Fibroblast of pulmonary artery (primary cell): ENCODE data around the gene SLC30A7.
"Not testable (repeated sequence)": the region's sequence is repeated elsewhere in the genome, so short reads cannot be mapped to it uniquely, and the experiment has no call there.

ENCODE experiments used
- DNase-seq: peaks from one replicate; pipeline ENCODE4 v3.0.0-alpha.2; 2010; ENCODE audit warnings: low read depth
- H3K4me3 ChIP-seq: replicated peaks from 2 replicates; pipeline ENCODE4 v1.5.1; 2011; ENCODE audit warnings: low read depth, mild to moderate bottlenecking, control low read depth, low read length, moderate library complexity
- TF ChIP-seq, protein P1 (sequence below): IDR thresholded peaks from 2 replicates; pipeline ENCODE4 v1.5.1; 2011; ENCODE audit warnings: mild to moderate bottlenecking, control low read depth, low read length, inconsistent platforms; ENCODE audit errors: missing control alignments

The SLC30A7 gene

DNA sequence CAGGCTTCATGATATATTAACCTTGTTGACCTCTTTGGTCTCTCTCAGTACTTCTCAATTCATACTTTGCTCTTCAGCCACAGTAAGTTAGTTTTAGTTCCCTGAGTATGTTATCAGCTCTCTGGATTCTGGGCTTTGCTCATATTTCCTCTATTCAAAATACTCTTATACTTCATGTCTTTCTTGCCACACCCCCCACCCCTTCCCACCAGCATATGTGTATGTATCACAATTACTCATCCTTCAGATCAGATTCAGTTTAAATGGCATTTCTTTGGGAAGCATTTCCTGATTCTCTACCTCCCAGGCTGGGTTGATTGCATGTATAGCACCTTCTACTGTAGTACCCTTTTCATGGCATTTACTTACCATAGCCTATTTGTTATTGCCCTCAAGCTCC lies 28.3 kb downstream of the SLC30A7 start:
- DNase-seq: peak; percentile 45
- no peak overlapping the region for H3K4me3 ChIP-seq
- TF ChIP-seq, protein P1, sequence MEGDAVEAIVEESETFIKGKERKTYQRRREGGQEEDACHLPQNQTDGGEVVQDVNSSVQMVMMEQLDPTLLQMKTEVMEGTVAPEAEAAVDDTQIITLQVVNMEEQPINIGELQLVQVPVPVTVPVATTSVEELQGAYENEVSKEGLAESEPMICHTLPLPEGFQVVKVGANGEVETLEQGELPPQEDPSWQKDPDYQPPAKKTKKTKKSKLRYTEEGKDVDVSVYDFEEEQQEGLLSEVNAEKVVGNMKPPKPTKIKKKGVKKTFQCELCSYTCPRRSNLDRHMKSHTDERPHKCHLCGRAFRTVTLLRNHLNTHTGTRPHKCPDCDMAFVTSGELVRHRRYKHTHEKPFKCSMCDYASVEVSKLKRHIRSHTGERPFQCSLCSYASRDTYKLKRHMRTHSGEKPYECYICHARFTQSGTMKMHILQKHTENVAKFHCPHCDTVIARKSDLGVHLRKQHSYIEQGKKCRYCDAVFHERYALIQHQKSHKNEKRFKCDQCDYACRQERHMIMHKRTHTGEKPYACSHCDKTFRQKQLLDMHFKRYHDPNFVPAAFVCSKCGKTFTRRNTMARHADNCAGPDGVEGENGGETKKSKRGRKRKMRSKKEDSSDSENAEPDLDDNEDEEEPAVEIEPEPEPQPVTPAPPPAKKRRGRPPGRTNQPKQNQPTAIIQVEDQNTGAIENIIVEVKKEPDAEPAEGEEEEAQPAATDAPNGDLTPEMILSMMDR: no peak

DNA sequence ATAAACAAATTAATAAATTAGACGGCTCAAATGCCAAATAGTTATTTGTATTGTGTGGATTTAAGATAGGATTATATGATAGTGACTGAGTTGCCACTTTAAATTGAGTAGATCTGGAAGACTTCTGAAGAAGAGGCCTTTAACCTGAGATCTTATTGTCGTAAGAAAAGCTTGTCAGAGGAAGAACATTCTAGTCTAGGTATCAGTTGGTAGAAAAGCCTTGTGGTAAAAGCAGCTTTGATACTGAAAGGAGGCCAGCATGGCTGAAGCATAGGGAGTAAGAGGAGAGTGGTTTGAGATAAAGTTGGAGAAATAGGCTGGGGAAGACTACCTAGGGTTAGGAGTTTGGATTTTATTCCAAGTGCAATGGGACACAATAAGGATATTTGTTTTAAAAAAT lies 29.1 kb downstream of the SLC30A7 start:
- TF ChIP-seq, protein P1: no peak
- no peak for DNase-seq
- no peak overlapping the region for H3K4me3 ChIP-seq

DNA sequence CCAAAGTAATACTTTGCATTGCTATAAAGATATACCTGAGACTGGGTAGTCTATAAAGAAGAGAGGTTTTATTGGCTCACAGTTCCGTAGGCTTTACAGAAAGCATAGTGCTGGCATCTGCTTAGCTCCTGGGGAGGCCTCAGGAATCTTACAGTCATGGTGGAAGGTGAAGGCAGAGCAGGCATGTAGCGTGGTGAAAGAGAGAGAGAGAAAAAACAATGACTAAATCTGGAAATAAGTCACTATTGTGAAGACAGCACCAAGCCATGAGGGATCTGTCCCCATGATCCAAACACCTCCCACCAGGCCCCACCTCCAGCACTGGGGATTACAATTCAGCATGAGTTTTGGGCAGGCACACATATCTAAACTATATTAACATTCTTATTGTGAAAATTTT lies 30.4 kb downstream of the SLC30A7 start:
- DNase-seq: no peak
- TF ChIP-seq, protein P1: no peak
- H3K4me3 ChIP-seq: no peak overlapping the region

DNA sequence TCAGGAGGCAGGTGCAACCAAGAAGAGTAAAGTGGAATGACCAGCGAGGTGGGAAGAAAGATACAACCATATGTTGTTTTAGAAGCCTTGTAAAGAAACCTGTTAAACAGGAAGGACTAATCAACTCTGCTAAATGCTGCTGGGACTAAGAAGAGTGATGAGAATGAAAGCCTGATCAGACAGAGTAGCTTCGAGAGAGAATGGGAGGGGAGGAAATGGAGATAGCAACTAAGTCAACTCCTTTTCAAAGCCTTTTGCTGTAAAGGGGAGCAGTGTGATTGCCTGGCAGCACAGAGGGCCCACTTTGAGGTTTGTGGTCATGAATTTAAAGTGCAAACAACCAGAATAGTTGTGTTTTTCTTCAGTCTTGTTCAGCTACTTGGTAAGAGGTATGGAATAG lies 31.4 kb downstream of the SLC30A7 start:
- H3K4me3 ChIP-seq: no peak overlapping the region
- TF ChIP-seq, protein P1: no peak
- DNase-seq: no peak

DNA sequence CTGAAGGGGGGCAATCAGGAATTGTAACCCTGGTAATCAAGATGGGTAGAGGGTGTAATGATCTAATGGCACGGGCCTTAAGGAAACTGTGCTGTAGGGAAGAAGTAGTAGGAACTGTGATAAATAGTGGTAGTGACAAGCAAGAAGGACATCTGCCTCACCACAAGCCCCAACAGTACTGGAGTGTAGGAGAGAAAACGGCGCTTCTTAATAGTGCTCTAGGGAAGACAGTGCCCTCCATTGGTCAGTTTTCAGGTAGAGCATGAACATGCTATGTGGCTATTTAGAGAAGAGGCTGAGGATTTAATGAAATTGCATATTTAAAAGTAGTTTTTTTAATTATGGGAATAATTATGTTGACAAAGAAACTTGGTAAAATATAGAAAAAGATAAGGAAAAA lies 32.2 kb downstream of the SLC30A7 start:
- DNase-seq: peak; percentile 12
- H3K4me3 ChIP-seq: no peak overlapping the region
- TF ChIP-seq, protein P1: peak; percentile 3

DNA sequence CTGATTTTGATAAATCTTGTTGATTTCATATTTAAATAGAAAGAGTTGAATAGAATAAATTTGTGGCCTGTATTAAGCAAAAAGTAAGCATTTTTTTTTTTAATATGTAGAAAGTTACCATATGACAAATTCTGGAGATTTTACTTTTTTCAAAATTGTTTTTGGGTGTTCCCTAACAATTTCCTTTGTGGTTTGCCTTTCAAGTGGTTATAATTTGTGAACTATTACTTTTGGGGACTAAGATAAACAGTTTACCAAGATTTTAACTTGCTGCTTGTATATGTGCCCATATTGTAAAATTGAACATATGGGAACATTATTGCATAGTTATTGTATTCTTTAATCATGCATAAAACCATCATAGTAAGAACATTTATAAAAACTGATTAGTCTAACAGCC lies 34.6 kb downstream of the SLC30A7 start:
- DNase-seq: no peak
- TF ChIP-seq, protein P1: no peak
- H3K4me3 ChIP-seq: no peak overlapping the region

DNA sequence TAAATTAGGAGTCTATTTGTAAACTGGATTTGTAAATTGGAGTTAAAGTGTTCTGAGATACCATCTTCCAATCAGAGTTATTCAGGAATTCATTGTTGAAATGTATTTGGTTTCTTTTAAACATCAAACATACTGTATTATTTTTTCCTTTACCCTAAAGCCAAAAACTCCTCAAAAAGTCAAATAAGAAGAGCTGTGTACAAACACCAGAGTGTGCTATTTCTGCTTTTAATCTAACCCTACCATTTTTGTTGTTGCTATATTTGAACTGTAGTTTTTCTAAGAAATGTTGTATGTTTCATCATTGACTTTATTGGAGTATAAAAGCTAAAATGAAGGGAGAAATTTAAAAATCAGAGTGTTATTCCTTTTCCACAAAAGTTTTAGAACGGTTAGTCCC lies 35.8 kb downstream of the SLC30A7 start:
- TF ChIP-seq, protein P1: no peak
- no peak for DNase-seq
- no peak overlapping the region for H3K4me3 ChIP-seq

DNA sequence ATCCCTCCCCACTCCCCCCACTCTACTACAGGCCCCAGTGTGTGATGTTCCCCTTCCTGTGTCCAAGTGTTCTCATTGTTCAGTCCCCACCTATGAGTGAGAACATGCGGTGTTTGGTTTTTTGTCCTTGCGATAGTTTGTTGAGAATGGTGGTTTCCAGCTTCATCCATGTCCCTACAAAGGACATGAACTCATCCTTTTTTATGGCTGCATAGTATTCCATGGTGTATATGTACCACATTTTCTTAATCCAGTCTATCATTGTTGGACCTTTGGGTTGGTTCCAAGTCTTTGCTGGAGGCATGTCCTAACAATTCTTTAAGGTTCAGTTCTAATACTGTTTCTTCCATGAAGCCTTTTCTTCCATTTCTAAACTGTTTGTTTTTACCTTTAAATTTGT lies 37.7 kb downstream of the SLC30A7 start:
- H3K4me3 ChIP-seq, DNase-seq: not testable (repeated sequence)
